Hepatocyte (in vitro differentiated cells): ENCODE data around the gene KRTDAP. TPM values are rescaled to one million over a fixed set of nuclear protein-coding genes. Genes with fewer than 3 reads are reported as not detected.
"Not testable (repeated sequence)": the region's sequence is repeated elsewhere in the genome, so short reads cannot be mapped to it uniquely, and the experiment has no call there.

Source experiments
- DNase-seq: peaks from one replicate; pipeline ENCODE4 v3.0.0-alpha.2; 2016; ENCODE audit warnings: low spot score
- H2AFZ ChIP-seq: fragments of 200-600 bp; sonication (generic); 2 replicates; pipeline ENCODE4 v1.6.0; 2016; ENCODE audit warnings: antibody characterized with exemption, mild to moderate bottlenecking
- H3K27ac ChIP-seq: fragments of 200-600 bp; sonication (generic); 2 replicates; pipeline ENCODE4 v1.5.1; 2016; ENCODE audit warnings: mild to moderate bottlenecking
- H3K27me3 ChIP-seq: fragments of 200-600 bp; sonication (generic); 2 replicates; pipeline ENCODE4 v1.6.1; 2016
- H3K36me3 ChIP-seq: fragments of 200-600 bp; sonication (generic); replicated peaks from 2 replicates; pipeline ENCODE4 v1.5.1; 2016; ENCODE audit warnings: low read depth; ENCODE audit not compliant: insufficient read depth
- H3K4me1 ChIP-seq: fragments of 200-600 bp; sonication (generic); 2 replicates; pipeline ENCODE4 v1.5.1; 2016; ENCODE audit warnings: mild to moderate bottlenecking, moderate library complexity; ENCODE audit not compliant: insufficient read depth
- H3K4me2 ChIP-seq: fragments of 200-600 bp; sonication (generic); 2 replicates; pipeline ENCODE4 v1.6.0; 2016
- H3K4me3 ChIP-seq: fragments of 200-600 bp; sonication (generic); 2 replicates; pipeline ENCODE4 v1.5.1; 2016; ENCODE audit warnings: mild to moderate bottlenecking
- H3K79me2 ChIP-seq: fragments of 200-600 bp; sonication (generic); 2 replicates; pipeline ENCODE4 v1.6.0; 2017; ENCODE audit warnings: mild to moderate bottlenecking
- H3K9me2 ChIP-seq: fragments of 200-600 bp; sonication (generic); replicated peaks from 2 replicates; pipeline ENCODE4 v1.6.0; 2017; ENCODE audit warnings: mild to moderate bottlenecking; ENCODE audit not compliant: insufficient read depth
- H3K9me3 ChIP-seq: fragments of 200-600 bp; sonication (generic); 2 replicates; pipeline ENCODE4 v1.5.1; 2016; ENCODE audit warnings: low read depth, mild to moderate bottlenecking
- H4K20me1 ChIP-seq: fragments of 200-600 bp; sonication (generic); 2 replicates; pipeline ENCODE4 v1.6.0; 2016; ENCODE audit warnings: mild to moderate bottlenecking; ENCODE audit not compliant: insufficient read depth, poor library complexity, severe bottlenecking
- CTCF ChIP-seq: fragments of 200-600 bp; sonication (generic); IDR thresholded peaks from 2 replicates; pipeline ENCODE4 v1.5.1; 2016; ENCODE audit warnings: antibody characterized with exemption, mild to moderate bottlenecking; ENCODE audit not compliant: poor library complexity
- EZH2 ChIP-seq: fragments of 200-600 bp; sonication (generic); IDR thresholded peaks from 2 replicates; pipeline ENCODE4 v1.6.1; 2016; ENCODE audit warnings: antibody characterized with exemption, mild to moderate bottlenecking, borderline replicate concordance
- EZH2phosphoT487 ChIP-seq: fragments of 200-600 bp; sonication (generic); IDR thresholded peaks from one replicate; pipeline ENCODE4 v1.6.1; 2018; ENCODE audit warnings: antibody characterized with exemption, mild to moderate bottlenecking, low read depth, moderate library complexity; ENCODE audit not compliant: unreplicated experiment, severe bottlenecking
- WGBS: methylation state at CpG from one replicate; pipeline ENCODE4 v1.1.6; 2016; ENCODE audit warnings: low lambda C conversion rate; ENCODE audit errors: missing lambda C conversion rate; 5-methylcytosine and 5-hydroxymethylcytosine counted together
- polyA plus RNA-seq: library from polyadenylated mRNA; unstranded; fragments of >200 nt; fragmentation: Nextera tagmentation; extraction: Ambion mirVana; gene quantifications from 2 replicates; pipeline ENCODE4 v1.2.1, GENCODE V29; 2016
- total RNA-seq: library from RNA; depleted of rRNA; stranded (reverse); fragments of >200 nt; gene quantifications from 2 replicates; pipeline ENCODE4 v1.2.3, GENCODE V29; 2014

The KRTDAP gene
- total and polyA plus RNA-seq, 2 experiments from 2014 or later = 0.97 to 1.6 TPM

GRCh38 chr19:35478794-35479677 is 11.2 kb downstream of the KRTDAP start:
- Histone ChIP-seq H3K79me2 (no peaks in the 10 kb centered on the region), H3K4me3 (no peak overlapping the region), H3K9me3 (no peaks in the 10 kb centered on the region), H3K4me2 (no peak overlapping the region), H3K36me3 (no peaks in the 10 kb centered on the region), H3K4me1 (no peaks in the 10 kb centered on the region), H4K20me1 (no peaks in the 10 kb centered on the region), H3K27me3 (no peaks in the 10 kb centered on the region), H3K9me2 (no peaks in the 10 kb centered on the region), H3K27ac (no peak overlapping the region), H2AFZ (no peak overlapping the region)
- WGBS = 75% methylated on average over 21 of the region's 21 CpGs
- TF ChIP-seq EZH2phosphoT487 (no peak), EZH2 (no peak), CTCF (peak; percentile 7)
- DNase-seq = no peak

GRCh38 chr19:35476149-35476548 is 14.1 kb downstream of the KRTDAP start:
- TF ChIP-seq EZH2 (no peak), EZH2phosphoT487 (no peak)
- Histone ChIP-seq H3K27ac (no peak overlapping the region), H3K79me2 (no peaks in the 10 kb centered on the region), H4K20me1 (no peaks in the 10 kb centered on the region), H3K4me3 (no peak overlapping the region), H3K4me1 (no peaks in the 10 kb centered on the region), H2AFZ (no peak overlapping the region), H3K9me3 (no peaks in the 10 kb centered on the region), H3K9me2 (no peaks in the 10 kb centered on the region), H3K4me2 (no peak overlapping the region), H3K36me3 (no peaks in the 10 kb centered on the region), H3K27me3 (no peaks in the 10 kb centered on the region)
- WGBS = 60% methylated on average over 4 of the region's 4 CpGs
- DNase-seq = no peak

- not testable (repeated sequence) for H3K36me3 ChIP-seq, H3K79me2 ChIP-seq, H3K4me2 ChIP-seq, DNase-seq, H3K27me3 ChIP-seq, H3K9me2 ChIP-seq, H3K27ac ChIP-seq, H3K4me1 ChIP-seq, H3K4me3 ChIP-seq, H2AFZ ChIP-seq, H3K9me3 ChIP-seq, H4K20me1 ChIP-seq
- 97% methylated on average over 7 of the region's 7 CpGs for WGBS
Measured at GRCh38 chr19:35474594-35474993, 15.7 kb downstream of the KRTDAP start.

- H3K27ac ChIP-seq = no peak overlapping the region
- no peaks in the 10 kb centered on the region for H3K4me1 ChIP-seq
- TF ChIP-seq EZH2 (no peak), CTCF (no peak), EZH2phosphoT487 (no peak)
- H3K9me3 ChIP-seq = no peaks in the 10 kb centered on the region
- H2AFZ ChIP-seq = no peak overlapping the region
- H3K4me3 ChIP-seq = no peak overlapping the region
- no peaks in the 10 kb centered on the region for H3K9me2 ChIP-seq
- DNase-seq = no peak
- 94% methylated on average over 14 of the region's 14 CpGs for WGBS
- no peaks in the 10 kb centered on the region for H4K20me1 ChIP-seq
- no peaks in the 10 kb centered on the region for H3K36me3 ChIP-seq
- no peaks in the 10 kb centered on the region for H3K27me3 ChIP-seq
- H3K4me2 ChIP-seq = no peak overlapping the region
- no peaks in the 10 kb centered on the region for H3K79me2 ChIP-seq
Measured at GRCh38 chr19:35474104-35474503, 16.2 kb downstream of the KRTDAP start.
